HepG2 (cell line): ENCODE results near the gene GPATCH4. TPM values are rescaled to one million over a fixed set of nuclear protein-coding genes. Genes with fewer than 3 reads are reported as not detected.

Experiments used
- DDIT3 ChIP-seq: sonication (generic); formaldehyde crosslinking; IDR thresholded peaks from 2 replicates; pipeline ENCODE4 v1.4.0; 2020; ENCODE audit warnings: mild to moderate bottlenecking, missing genetic modification reagents
- GATAD2A ChIP-seq: IDR thresholded peaks from 2 replicates; pipeline ENCODE4 v1.6.1; 2016
- HDAC2 ChIP-seq: sonication (generic); formaldehyde crosslinking; IDR thresholded peaks from 2 replicates; pipeline ENCODE4 v1.4.0; 2020; ENCODE audit warnings: missing genetic modification reagents
- MYC ChIP-seq: sonication (generic); formaldehyde crosslinking; IDR thresholded peaks from 2 replicates; pipeline ENCODE4 v1.9.0; 2021; ENCODE audit warnings: missing genetic modification reagents, borderline replicate concordance
- NONO ChIP-seq, 2 experiments: fragments of 450-650 bp in 1 of 2; sonication (generic) in 1 of 2; formaldehyde crosslinking in 1 of 2; IDR thresholded peaks in 1 of 2; conservative IDR thresholded peaks in 1 of 2; 2 replicates each; pipeline versions ENCODE4 v1.6.1 to v1.8.0; 2017 to 2022; ENCODE audit warnings: mild to moderate bottlenecking in 1 of 2, missing genetic modification reagents in 1 of 2, moderate library complexity in 1 of 2
- PAX8 ChIP-seq: sonication (generic); formaldehyde crosslinking; IDR thresholded peaks from 2 replicates; pipeline ENCODE4 v1.8.0; 2022; ENCODE audit warnings: mild to moderate bottlenecking, missing genetic modification reagents, borderline replicate concordance
- SPEN ChIP-seq: sonication (generic); formaldehyde crosslinking; IDR thresholded peaks from 2 replicates; pipeline ENCODE4 v1.5.1; 2020; ENCODE audit warnings: low read depth, mild to moderate bottlenecking, missing genetic modification reagents
- ZKSCAN8 ChIP-seq: IDR thresholded peaks from 2 replicates; pipeline ENCODE4 v1.6.1; 2016; ENCODE audit warnings: borderline replicate concordance, missing genetic modification reagents, missing compliant biosample characterization
- ZNF207 ChIP-seq: fragments of 450-650 bp; IDR thresholded peaks from 2 replicates; pipeline ENCODE4 v1.6.1; 2016; ENCODE audit warnings: antibody characterized with exemption, borderline replicate concordance
- ZNF335 ChIP-seq: sonication (generic); formaldehyde crosslinking; IDR thresholded peaks from 2 replicates; pipeline ENCODE4 v1.4.0; 2020; ENCODE audit warnings: missing genetic modification reagents
- ZNF383 ChIP-seq: sonication (generic); formaldehyde crosslinking; IDR thresholded peaks from 2 replicates; pipeline ENCODE4 v1.4.0; 2020; ENCODE audit warnings: missing genetic modification reagents, mild to moderate bottlenecking, borderline replicate concordance
- ZNF556 ChIP-seq: sonication (generic); formaldehyde crosslinking; IDR thresholded peaks from 2 replicates; pipeline ENCODE4 v1.4.0; 2020; ENCODE audit warnings: mild to moderate bottlenecking, missing genetic modification reagents, borderline replicate concordance
- ZNF572 ChIP-seq: sonication (generic); formaldehyde crosslinking; IDR thresholded peaks from 2 replicates; pipeline ENCODE4 v1.5.1; 2020; ENCODE audit warnings: mild to moderate bottlenecking, missing genetic modification reagents
- ZNF605 ChIP-seq: sonication (generic); formaldehyde crosslinking; IDR thresholded peaks from 2 replicates; pipeline ENCODE4 v1.8.0; 2022; ENCODE audit warnings: mild to moderate bottlenecking, missing genetic modification reagents
- ZNF7 ChIP-seq: IDR thresholded peaks from 2 replicates; pipeline ENCODE4 v1.6.1; 2016; ENCODE audit warnings: missing biosample characterization, missing genetic modification reagents
- ZNF768 ChIP-seq: sonication (generic); formaldehyde crosslinking; IDR thresholded peaks from 2 replicates; pipeline ENCODE4 v1.4.0; 2020; ENCODE audit warnings: missing genetic modification reagents
- ZSCAN22 ChIP-seq: sonication (generic); formaldehyde crosslinking; IDR thresholded peaks from 2 replicates; pipeline ENCODE4 v1.4.0; 2020; ENCODE audit warnings: mild to moderate bottlenecking, missing genetic modification reagents
- polyA plus RNA-seq, 8 experiments: library from polyadenylated mRNA; depleted of rRNA in 3 of 8; stranded (reverse) in 7 of 8; unstranded in 1 of 8; fragments of >200 nt; fragmentation: Illumina TruSeq in 4 of 8; extraction: Trizol in 4 of 8; gene quantifications; 2 replicates each; pipeline versions ENCODE4 v1.2.1 to v1.2.3, GENCODE V29; 2011 to 2016; ENCODE audit warnings: low read depth in 4 of 8, missing spikeins in 1 of 8, mixed read lengths in 1 of 8; ENCODE audit not compliant: insufficient read depth in 1 of 8
- total RNA-seq, 5 experiments: library from RNA; depleted of rRNA; stranded (reverse); fragments of >200 nt; fragmentation: Illumina TruSeq; extraction: Trizol; gene quantifications; 2 replicates each; pipeline ENCODE4 v1.2.3, GENCODE V29; 2016; ENCODE audit warnings: low read depth in 1 of 5
- TF ChIP-seq, protein P1 (sequence below): sonication (generic); formaldehyde crosslinking; IDR thresholded peaks from 2 replicates; pipeline ENCODE4 v1.9.0; 2022; ENCODE audit warnings: low read depth, missing genetic modification reagents
- TF ChIP-seq, protein P2 (sequence below): sonication (generic); formaldehyde crosslinking; IDR thresholded peaks from 2 replicates; pipeline ENCODE4 v1.9.0; 2021; ENCODE audit warnings: missing genetic modification reagents, borderline replicate concordance
- TF ChIP-seq, protein P3 (sequence below): sonication (generic); formaldehyde crosslinking; IDR thresholded peaks from 2 replicates; pipeline ENCODE4 v1.4.0; 2020; ENCODE audit warnings: missing genetic modification reagents, borderline replicate concordance
- TF ChIP-seq, protein P4 (sequence below): sonication (generic); formaldehyde crosslinking; IDR thresholded peaks from 2 replicates; pipeline ENCODE4 v1.8.1; 2023; ENCODE audit warnings: mild to moderate bottlenecking, inconsistent platforms, moderate library complexity, missing genetic modification reagents, borderline replicate concordance

Gene GPATCH4
- total and polyA plus RNA-seq, 2 of the 13 experiments (the other 11 are each of a cell fraction or from before 2014, with no cell fraction given): 19.2 to 37.9 TPM

GRCh38 chr1:156571919-156572662, 29.2 kb downstream of the GPATCH4 start, which contains the start of gene IQGAP3 (continued):
- TF ChIP-seq, protein P1, sequence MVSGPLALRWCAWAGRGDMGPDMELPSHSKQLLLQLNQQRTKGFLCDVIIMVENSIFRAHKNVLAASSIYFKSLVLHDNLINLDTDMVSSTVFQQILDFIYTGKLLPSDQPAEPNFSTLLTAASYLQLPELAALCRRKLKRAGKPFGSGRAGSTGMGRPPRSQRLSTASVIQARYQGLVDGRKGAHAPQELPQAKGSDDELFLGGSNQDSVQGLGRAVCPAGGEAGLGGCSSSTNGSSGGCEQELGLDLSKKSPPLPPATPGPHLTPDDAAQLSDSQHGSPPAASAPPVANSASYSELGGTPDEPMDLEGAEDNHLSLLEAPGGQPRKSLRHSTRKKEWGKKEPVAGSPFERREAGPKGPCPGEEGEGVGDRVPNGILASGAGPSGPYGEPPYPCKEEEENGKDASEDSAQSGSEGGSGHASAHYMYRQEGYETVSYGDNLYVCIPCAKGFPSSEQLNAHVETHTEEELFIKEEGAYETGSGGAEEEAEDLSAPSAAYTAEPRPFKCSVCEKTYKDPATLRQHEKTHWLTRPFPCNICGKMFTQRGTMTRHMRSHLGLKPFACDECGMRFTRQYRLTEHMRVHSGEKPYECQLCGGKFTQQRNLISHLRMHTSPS: no peak
- TF ChIP-seq ZKSCAN8 (CRISPR knock-in tag) (no peak), ZNF335 (CRISPR knock-in tag) (0 out of 2 replicates have a peak, but pooled peaks have one; percentile 24), ZNF207 (no peak), MYC (CRISPR knock-in tag) (peak; percentile 45), HDAC2 (CRISPR knock-in tag) (peak; percentile 84), ZNF572 (CRISPR knock-in tag) (no peak; the same call in 1 of the 2 replicates), SPEN (peak; percentile 49; the same call in 1 of the 2 replicates), ZSCAN22 (CRISPR knock-in tag) (no peak), ZNF556 (CRISPR knock-in tag) (no peak), GATAD2A (no peak), ZNF768 (CRISPR knock-in tag) (peak; percentile 41; the same call in 1 of the 2 replicates), NONO (IDR thresholded peaks at IDR 0.05) (no peak), NONO (CRISPR knock-in tag; conservative IDR thresholded peaks at IDR 0.05) (peak; percentile 68; the same call in 1 of the 2 replicates), ZNF383 (no peak), ZNF7 (CRISPR knock-in tag) (no peak), ZNF605 (CRISPR knock-in tag) (no peak; the same call in 1 of the 2 replicates), DDIT3 (CRISPR knock-in tag) (no peak), PAX8 (no peak)
- TF ChIP-seq, protein P2, sequence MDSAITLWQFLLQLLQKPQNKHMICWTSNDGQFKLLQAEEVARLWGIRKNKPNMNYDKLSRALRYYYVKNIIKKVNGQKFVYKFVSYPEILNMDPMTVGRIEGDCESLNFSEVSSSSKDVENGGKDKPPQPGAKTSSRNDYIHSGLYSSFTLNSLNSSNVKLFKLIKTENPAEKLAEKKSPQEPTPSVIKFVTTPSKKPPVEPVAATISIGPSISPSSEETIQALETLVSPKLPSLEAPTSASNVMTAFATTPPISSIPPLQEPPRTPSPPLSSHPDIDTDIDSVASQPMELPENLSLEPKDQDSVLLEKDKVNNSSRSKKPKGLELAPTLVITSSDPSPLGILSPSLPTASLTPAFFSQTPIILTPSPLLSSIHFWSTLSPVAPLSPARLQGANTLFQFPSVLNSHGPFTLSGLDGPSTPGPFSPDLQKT (CRISPR knock-in tag): no peak
- TF ChIP-seq, protein P3, sequence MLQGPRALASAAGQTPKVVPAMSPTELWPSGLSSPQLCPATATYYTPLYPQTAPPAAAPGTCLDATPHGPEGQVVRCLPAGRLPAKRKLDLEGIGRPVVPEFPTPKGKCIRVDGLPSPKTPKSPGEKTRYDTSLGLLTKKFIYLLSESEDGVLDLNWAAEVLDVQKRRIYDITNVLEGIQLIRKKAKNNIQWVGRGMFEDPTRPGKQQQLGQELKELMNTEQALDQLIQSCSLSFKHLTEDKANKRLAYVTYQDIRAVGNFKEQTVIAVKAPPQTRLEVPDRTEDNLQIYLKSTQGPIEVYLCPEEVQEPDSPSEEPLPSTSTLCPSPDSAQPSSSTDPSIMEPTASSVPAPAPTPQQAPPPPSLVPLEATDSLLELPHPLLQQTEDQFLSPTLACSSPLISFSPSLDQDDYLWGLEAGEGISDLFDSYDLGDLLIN: 0 out of 2 replicates have a peak, but pooled peaks have one; percentile 61
- TF ChIP-seq, protein P4, sequence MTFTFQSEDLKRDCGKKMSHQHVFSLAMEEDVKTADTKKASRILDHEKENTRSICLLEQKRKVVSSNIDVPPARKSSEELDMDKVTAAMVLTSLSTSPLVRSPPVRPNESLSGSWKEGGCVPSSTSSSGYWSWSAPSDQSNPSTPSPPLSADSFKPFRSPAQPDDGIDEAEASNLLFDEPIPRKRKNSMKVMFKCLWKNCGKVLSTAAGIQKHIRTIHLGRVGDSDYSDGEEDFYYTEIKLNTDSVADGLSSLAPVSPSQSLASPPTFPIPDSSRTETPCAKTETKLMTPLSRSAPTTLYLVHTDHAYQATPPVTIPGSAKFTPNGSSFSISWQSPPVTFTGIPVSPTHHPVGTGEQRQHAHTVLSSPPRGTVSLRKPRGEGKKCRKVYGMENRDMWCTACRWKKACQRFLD (CRISPR knock-in tag): peak; percentile 54; the same call in 1 of the 2 replicates
